HG02840 (cell line): Measurements from ENCODE around the gene CMIP.

Experiments
- ATAC-seq: cut with Tn5 transposase; IDR thresholded peaks from one replicate; pipeline ENCODE4 v1.9.1; 2021; ENCODE audit warnings: mild to moderate bottlenecking, moderate library complexity, moderate number of reproducible peaks; ENCODE audit not compliant: unreplicated experiment, low FRiP score

Gene CMIP

DNA sequence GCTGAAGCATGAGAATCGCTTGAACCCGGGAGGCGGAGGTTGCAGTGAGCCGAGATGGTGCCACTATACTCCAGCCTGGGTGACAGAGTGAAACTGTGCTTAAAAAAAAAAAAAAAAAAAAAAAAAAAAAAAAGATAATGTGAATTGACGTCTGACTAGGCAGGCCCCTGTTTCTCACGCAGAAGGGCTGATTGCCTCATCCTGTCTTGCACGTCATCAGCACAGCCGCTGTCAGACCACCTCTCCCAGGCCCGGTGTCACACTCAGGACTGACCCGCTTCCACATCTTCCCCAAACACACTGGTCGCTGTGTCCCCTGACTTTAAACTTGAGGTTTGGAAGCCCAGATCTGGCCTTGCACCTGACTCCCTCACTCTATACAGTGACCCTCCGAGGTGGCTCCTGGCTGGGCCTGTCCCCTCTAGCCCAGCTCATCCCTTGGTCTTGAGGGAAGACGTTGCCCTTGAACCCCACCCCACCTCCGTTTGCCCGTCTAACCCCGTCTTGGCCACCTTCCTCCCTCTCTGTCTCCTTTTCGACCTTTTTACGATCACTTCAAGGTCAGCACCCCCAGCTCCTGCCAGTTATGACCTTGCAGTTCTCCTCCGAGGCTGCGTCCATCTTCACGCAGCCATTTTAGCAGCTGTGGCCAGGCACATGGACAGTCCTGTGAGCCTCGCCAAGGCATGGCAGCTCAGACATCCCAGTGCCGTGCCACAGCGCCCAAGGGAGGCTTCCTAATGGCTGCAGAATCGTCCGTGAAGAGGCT is 184.6 kb downstream of the CMIP start:
- ATAC-seq, result no peak

DNA sequence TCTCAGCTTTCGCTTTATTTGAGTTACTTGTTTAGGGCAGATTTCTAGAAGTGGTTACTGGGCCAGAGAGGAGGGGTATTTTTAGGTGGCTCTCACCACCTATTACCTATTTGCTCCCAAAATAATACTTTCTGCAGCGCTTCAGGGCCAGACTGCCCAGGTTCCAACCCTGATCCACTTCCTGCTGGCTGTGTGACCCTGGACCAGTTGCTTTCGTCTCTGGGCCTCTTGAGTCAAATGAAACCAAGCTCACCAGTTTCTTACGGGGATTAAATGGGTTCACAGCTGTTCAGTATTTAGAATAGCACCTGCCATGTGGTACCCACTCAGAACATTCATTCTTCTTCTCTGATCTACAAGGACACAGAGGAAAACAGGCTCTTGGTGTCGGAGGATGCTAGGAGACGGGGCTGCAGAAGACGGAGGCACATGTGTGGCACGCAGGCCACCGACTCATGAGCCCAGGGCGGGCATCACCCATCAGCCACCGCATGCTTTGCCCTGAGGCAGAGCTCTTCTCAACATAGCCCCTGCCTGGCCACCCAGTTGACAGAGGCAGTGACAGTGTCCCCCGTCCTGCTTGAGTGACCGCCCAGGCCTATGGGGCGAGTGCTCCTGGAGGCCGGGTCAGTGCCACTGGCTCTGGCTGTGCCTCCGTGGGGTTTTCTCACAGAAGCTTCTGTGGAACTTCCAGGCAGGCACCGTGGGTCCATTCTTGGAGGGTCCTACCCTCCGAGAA is 185.5 kb downstream of the CMIP start:
- no peak for ATAC-seq

DNA sequence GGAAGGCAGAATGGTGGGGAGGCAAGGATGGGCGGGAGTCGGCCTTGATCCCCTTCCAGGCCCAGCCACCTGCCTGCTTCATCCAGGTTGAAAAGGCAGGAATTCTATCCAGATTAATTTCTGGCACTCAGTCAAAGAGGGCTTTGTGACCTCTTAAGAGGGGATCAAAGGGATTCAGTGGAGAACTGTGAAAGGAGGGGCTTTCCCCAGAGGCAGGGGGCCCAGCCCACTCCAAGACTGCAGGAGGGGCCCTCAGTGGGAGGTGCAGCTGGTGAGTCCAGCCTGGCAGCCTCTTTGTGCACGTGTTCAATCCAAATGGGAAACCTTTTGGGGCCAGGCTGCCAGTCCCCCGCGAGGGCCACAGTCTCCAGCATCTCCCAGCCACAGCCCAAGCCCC is 186.0 kb downstream of the CMIP start:
- ATAC-seq, result no peak

DNA sequence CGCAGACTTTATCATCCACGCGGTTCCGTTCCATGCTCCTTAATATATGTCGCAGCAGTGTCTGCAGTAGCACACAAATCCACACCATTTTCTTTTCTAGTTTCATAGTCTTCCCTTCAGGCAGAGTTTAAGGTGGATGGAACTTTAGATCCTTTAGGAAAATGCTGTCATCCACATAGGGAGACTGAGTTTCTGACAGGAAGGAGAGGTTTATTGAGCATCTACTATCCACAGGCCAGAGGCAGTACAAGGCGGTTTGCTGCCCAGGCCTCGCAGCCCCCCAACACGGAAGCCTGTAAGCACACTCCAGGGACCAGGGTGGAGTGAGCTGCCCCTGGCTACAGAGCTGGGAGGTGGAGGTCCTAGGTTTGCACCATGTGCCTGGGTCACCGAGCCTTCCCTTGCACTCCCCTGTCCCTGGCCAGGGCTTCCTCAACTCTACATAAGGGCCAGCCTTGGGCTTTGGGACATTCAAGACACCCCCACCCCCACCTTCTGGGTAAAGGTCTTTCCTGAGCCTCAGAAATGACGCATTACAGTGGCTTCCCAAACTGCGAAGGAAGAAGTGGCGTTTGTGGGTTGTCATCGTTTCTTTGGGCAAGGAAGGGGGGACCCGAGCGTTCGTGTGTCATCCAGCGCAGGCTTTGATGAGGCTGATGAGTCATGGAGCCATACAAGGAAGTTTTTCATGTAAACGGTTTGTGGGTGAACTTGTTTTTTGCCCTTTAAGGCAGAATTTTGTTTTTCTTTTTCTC is 188.0 kb downstream of the CMIP start:
- no peak for ATAC-seq

DNA sequence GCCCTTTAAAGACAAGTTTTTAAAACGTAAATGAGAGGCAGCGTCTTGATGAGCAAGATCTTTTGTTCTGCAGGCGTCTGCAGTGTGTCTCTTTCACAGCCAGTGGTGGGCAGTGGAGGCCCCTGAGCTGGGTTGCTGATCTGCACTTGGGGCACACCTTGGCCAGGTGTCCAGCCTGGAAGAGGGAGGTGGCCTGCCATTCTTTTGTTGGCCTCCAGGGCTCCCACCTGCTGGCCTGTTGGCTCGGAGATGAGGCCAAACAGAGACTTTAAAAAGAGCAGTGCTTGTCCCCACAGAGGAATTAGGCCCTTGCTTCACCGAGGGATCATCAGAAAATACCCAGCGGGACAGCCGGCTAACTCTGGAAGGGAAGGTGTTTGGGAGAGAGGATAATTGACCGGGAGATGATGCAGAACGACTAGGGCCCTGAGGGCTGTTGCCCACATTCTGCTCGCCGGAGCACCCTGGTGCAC is 188.6 kb downstream of the CMIP start:
- no peak for ATAC-seq

DNA sequence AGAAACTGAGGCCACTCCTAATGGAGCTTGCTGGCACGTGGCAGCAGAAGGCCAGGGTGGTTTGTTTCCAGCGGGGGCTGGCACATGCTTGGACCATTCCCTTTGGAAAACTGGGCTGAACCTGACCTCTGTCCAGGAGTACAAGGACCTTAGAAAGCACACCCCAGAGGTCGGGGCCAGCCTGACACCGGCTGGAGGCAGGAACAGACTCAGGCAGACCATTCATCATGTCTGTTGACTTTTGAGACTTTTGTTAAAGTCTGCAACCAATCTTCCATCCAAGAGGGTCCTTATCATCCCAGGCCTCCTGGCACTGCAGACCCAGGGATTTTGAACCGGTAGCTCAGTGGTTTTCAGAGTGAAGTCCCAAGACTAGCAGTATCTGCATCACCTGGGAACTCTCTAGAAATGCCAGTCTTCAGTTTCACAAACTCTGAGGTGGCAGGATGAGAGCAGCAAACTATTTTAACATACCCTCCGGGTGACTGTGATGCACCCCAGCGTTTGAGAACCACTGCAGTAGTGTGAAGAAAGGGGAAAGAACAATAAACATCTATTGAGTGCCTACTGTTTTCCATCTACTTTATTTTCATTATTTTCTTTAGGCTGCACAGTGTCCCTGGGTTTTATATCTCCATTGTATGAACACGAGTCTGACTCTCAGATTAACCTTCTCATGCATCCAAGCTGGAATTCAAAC is 189.2 kb downstream of the CMIP start:
- no peak for ATAC-seq

DNA sequence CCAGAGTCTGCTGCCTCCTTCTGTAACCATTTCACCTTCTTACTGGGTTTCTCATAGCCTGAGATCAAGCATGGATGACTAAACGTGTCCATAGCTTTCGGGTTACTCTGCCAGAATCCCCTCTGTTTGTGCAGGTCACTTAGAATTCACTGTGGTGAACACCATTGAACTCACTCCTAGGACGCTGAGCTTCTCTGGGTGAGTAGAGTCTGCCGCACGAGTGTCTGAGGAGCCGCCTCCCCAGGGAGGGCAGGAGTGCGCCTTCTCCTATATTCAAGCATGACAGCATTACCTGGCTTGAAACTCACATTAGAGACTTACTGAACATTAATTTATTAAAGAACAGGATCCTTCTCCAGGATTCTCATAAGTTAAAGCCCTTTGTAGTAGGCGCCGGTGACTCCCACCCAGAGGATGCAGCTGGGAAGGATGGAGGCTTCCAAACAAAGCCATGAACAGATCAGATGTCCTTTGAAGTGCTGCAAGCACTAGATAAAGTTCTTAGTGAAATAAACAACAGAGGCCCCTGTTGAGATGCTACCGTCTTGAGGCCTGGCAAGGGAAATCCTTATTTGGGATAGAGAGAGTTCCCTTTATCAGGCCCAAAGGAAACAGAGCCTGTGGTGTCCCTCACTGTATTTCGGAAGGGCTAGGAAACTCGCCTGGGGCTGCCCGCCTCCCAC is 189.9 kb downstream of the CMIP start:
- no peak for ATAC-seq

DNA sequence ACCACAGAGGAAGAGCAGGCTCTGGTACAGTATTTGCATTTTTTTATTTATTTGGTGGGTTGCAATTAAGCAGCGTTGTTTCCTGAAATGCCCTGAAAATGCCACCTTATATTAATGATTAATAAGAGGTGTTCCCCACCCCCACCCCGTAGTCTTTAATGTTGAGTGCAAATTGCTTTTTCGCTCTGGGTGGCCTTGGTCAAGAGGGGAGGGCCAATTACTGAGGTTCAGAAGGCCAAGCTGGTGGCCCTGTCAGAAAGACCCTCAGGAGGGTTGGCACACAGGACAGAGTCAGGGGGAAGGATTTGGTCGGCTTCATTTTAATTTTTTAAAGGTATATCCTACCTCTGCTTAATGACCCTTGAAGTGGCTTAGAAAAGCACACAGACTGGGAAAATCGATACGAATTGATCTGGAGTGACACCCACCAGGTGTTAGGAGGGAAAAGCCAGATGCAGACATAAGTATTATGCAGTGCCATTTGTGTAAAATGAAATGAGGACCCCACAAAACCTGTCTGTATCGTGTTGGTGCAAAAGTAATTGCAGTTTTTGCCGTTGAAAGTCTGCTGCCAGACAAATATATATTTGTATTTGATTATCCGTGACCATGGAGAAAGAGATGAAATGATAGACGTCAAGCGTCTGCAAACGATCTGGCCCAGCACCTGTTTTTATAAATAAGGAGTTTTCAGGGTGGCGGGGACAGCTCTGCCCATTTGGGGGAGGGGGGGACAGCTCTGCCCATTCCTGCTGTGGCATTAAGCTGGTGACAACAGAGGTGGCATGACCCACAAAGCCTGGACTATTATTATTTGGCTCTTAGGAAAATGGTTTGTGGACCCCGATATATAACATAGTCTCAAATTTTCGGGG is 190.7 kb downstream of the CMIP start:
- ATAC-seq, result no peak

DNA sequence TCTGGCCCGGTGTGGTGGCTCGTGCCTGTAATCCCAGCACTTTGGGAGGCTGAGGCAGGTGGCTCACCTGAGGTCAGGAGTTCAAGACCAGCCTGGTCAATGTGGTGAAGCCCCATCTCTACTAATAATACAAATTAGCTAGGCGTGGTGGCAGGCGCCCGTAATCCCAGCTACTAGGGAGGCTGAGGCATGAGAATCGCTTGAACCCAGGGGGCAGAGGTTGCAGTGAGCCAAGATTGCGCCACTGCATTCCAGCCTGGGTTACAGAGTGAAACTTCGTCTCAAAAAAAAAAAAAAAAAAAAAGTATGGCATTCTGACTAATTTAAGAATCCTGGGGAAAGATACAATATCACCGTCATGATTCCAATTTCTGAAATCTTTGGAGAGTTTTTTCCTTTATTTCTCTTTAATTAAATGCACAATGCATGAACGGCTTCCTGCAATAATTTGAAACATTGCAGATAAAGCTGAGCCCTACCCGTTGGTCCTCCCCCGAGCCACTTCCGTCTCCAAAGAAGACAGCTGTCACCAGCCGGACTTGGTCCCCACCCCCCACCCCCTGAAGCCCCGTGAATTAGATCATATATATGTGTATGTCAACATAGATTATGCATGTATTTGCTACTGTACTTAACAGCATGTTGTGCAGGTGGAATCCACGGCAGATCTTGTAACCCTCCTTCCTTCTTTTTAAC is 191.8 kb downstream of the CMIP start:
- ATAC-seq, result no peak

DNA sequence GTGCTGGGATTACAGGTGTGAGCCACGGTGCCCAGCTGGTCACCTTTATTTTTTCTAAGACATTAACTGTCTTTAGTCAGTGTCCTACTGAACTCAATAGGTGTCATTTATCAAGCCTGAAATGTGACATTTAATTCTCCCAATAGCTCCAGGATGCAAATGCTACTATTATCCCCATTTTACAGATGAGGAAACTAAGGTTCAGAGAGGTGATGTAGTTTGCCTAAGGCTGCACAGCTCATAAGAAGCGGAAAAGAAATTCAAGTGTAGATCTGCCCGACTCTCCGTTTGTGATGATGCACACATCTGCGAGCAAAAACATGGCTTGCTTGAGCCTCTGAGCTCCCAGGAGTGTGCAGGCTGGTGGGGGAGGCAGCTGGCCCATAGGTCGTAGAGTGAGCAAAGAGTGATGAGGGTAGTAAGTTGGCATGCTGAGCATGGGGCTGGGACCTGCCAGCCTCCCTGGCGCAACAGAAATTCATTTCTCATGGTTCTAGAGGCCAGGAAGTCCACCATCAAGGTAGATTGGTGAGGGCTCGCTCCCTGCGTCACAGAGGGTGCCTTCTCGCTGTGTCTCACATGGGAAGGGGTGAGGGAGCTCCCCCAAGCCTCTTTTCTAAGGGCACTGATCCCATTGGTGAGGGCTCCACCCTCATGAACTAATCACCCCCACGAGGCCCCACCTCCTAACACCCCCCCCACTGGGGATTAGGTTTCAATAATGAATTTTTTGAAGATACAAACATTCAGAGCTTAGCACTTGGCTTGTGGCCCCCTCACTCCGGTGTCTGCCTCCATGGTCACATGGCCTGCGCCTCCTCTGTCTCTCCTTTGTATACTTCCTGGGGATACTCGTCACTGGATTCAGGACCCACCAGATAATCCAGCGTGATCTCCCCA is 193.0 kb downstream of the CMIP start:
- no peak for ATAC-seq

DNA sequence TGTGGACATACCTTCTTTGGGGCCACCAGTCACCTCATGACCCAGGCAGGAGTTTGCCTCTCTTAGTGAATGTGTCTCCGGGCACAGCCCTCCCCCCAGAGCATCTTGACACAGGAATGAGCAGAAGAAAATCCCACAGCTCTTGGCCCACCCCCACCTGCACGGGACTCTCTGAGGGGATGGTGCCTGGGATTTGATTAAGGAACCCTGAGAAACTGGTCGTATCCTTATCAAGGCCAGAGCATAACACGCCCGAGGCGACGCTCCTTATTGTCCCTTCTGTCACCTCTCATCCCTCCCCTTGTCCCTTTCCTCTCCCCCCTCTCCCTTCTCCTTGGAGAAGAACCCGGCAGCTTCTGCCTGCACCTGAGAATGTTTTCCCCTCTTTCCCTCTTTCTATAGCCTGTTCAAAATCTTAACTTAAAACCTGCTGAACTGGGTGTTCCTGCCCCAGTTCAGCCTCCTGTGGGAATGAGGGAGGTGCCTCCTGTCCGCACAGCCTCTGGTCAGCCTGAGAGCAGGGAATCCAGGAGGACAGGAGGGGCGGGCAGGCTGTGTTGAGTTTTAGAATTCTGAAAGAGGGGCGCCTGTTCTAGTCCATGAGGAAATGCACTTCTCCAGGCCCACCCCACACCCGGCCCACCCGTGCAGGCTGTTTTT is 193.8 kb downstream of the CMIP start:
- no peak for ATAC-seq

DNA sequence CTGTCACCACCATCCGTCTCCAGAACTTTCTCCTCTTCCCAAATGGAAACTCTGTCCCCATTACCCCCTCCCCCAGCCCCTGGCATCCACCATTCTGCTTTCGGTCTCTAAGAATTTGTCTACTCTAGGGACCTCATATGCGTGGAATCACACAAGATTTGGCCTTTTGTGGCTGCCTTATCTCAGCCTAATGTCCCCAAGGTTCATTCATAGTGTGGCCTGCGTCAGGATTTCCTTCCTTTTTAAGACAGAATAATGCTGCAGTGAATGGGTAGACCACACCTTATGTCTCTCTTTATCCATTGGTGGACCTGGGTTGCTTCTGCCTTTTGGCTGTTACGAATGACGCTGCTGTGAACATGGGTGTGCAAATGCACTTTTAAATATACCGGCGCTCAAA is 194.7 kb downstream of the CMIP start:
- ATAC-seq, result no peak

DNA sequence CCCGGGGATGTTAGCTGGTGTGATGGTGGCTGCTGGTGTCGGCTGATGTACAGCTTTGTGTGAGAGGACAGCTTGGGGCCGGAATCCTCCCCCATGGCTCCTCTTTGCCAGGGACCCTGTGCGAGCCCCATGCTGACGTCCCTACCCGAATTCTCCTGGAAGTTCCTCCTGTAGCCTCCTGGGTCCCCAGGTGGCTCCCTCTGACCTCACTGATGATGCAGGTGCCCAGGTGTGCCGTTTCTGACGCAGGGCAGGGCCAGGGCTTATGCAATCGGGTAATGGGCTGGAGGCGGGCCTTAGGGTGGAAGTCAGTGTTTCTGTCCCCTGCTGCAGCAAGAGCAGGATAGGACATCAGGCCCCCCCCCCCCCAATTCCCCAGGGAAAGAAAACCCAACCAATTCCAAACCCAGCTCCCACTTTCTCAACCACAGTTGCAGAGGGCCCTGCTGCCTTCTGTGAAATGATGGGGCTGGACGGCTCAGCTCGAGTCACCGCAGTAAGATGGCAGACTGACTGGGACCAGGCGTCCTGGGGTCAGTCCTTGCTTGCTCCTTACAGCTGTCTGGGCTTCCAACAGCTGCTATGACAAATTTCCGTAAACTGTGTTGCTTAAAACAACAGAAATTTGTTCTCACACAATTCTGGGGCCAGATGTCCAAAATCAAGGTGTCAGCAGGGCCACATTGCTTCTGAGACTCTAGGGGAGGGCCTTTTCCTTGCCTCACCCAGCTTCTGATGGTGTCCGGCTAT is 195.5 kb downstream of the CMIP start:
- ATAC-seq, result no peak

DNA sequence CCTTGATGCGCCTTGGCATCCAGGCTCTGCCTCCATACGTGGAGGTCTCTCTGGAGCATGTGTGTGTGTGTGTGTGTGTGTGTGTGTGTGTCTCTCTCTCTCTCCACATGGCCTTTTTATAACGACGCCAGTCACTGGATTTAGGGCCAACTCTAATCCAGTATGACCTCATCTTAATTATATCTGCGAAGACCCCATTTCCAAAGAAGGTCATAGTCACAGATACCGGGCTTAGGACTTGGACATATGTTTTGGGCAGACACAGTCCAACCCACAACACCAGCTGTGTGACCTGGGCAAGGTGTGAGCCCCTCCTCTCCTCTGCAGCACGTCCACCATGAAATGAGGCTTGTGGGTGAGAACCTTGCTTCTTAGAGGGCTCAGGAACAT is 196.1 kb downstream of the CMIP start:
- no peak for ATAC-seq

DNA sequence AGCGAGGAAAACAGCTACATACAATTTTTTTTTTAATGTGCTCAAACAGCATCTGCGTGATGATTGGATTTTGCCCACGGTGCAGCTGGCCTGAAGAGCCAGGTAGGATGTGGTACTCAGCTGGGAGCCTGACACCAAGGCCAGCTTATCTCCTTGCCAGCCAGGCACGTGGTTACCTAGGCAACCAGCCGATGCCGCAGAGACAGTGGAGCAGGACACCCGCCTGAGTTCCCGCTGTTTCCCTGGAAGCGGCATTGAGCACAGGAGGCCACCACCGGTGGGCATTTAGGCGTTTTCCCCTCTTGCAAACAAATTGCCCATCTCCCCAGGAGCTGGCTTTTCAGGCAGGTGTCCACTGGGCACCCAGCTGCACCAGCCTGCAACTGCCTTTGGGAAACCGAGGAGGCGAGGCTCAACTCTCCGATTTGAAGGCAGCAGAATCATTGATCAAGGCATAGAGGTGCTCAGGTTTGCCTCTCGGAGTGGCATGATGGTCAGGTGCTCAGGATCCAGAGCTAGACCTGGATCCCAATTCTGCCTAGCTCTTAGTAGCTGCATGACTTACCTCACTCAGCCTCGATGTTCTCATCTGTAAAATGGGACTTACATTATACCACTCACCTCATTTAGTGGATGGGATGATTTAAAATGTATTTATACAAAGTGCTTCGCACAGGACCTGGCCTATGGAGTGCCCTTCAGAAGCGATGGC is 196.9 kb downstream of the CMIP start:
- no peak for ATAC-seq

DNA sequence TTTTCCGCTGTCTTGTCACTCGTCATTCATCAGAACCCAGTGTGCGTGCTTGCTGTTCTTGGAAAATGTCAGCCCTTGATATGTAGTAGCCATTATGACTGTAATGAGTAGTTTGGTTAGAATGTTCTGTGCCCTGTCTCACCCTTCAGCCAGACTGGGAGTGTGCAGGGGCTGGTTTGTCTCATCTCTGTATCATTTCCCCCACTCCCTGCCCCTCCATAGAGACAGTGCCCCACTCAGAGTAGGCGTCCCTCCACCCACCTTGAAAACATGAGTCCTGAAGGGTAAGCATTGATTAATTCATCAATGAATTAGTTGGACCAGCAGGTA is 197.5 kb downstream of the CMIP start:
- ATAC-seq, result no peak
